Measurements from ENCODE around the gene JARID2. TPM values are rescaled to one million over a fixed set of nuclear protein-coding genes. Genes with fewer than 3 reads are reported as not detected.

Gene JARID2
- total and polyA plus RNA-seq, 2 of the 13 experiments (the other 11 are each of a cell fraction or from before 2014, with no cell fraction given), result 7.5 to 10.3 TPM

DNA sequence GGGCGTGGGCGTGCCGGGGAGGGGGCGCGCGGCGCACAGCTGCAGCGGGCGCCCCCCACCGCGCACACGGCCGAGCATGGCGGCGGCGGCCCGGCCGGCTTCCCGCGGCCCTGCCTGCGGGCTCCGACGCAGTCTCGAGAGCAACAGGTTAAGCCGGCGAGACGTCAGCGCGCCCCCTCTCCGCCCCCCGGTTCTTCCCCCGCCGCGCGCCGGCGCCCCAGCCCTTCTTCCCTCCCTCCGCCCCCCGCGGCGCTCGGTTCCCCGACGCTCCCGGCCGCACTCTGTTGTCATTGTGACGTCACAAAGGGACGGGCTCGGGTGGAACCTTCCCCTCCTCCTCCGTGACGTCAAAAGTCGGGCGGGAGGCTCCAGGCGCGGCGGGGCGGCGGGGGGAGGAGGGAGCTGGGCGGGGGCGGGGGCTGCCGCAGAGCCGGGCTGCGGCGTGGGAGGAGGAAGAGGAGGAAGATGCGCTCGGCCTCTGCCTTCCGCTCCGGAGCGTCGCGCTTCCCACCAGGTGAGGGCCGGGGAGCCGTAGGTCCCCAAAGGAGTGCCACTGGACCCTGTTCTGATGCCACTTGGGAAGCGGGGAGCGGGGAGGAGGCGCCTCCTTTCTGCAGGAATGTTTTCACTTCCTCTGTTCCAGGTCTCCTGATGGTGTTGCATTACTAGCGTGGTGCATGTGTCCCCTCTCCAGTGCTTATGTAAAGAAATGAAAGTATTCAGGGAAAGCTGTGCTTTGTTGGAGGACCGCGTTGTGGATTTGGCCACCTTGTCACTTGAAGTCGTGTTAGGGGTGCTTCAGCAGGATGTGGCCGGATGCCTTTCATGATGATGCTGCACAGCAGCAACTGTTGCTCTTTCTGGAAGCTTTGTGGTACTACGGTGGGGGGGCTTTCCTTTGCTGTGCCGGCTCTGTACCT lies 2.8 kb downstream of the JARID2 start (continued):
- TF ChIP-seq FOXA1 (IDR thresholded peaks at IDR 0.05) (no peak), FOXA1 (CRISPR knock-in tag; IDR thresholded peaks at IDR 0.05) (peak; percentile 68), ZNF382 (CRISPR knock-in tag; IDR thresholded peaks at IDR 0.05; ENCODE audit: borderline replicate concordance) (no peak), ZNF619 (CRISPR knock-in tag; IDR thresholded peaks at IDR 0.05) (no peak), ELF1 (CRISPR knock-in tag; IDR thresholded peaks at IDR 0.05) (peak; percentile 48; the same call in 1 of the 2 replicates), ZNF207 (IDR thresholded peaks at IDR 0.05; ENCODE audit: borderline replicate concordance) (no peak), RBM39 (IDR thresholded peaks at IDR 0.05; ENCODE audit: low read depth, low read length, poor library complexity, severe bottlenecking) (no peak), SYNCRIP (IDR thresholded peaks at IDR 0.05; ENCODE audit: insufficient read depth, low read depth, low read length) (no peak), ZMAT3 (CRISPR knock-in tag; conservative IDR thresholded peaks at IDR 0.05) (no peak), ADNP (CRISPR knock-in tag; IDR thresholded peaks at IDR 0.05) (no peak), ZBTB44 (CRISPR knock-in tag; IDR thresholded peaks at IDR 0.05) (no peak), PRDM15 (CRISPR knock-in tag; IDR thresholded peaks at IDR 0.05) (no peak), ZNF552 (CRISPR knock-in tag; IDR thresholded peaks at IDR 0.05; ENCODE audit: borderline replicate concordance) (no peak), E2F1 (CRISPR knock-in tag; IDR thresholded peaks at IDR 0.05) (no peak), ZNF563 (CRISPR knock-in tag; IDR thresholded peaks at IDR 0.05) (no peak), DPF2 (CRISPR knock-in tag; IDR thresholded peaks at IDR 0.05; ENCODE audit: borderline replicate concordance, low read depth) (no peak), ZNF337 (CRISPR knock-in tag; IDR thresholded peaks at IDR 0.05; ENCODE audit: borderline replicate concordance, low read depth) (no peak), KAT2B (IDR thresholded peaks at IDR 0.05; ENCODE audit: borderline replicate concordance, low read depth, low read length) (no peak), U2AF2 (IDR thresholded peaks at IDR 0.05; ENCODE audit: low read depth, low read length) (no peak), GPN1 (CRISPR knock-in tag; IDR thresholded peaks at IDR 0.05; ENCODE audit: borderline replicate concordance) (no peak)
- TF ChIP-seq, protein P1, sequence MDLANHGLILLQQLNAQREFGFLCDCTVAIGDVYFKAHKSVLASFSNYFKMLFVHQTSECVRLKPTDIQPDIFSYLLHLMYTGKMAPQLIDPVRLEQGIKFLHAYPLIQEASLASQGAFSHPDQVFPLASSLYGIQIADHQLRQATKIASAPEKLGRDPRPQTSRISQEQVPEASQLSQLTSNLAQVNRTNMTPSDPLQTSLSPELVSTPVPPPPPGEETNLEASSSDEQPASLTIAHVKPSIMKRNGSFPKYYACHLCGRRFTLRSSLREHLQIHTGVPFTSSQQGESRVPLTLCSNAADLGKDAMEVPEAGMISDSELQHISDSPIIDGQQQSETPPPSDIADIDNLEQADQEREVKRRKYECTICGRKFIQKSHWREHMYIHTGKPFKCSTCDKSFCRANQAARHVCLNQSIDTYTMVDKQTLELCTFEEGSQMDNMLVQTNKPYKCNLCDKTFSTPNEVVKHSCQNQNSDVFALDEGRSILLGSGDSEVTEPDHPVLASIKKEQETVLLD (CRISPR knock-in tag; IDR thresholded peaks at IDR 0.05; ENCODE audit: low read depth), result peak; percentile 90

Data from HepG2 (cell line).